Aorta (tissue), 5 donors: ENCODE data around the gene MRPS30. TPM values are rescaled to one million over a fixed set of nuclear protein-coding genes. Genes with fewer than 3 reads are reported as not detected.

Experiments
- ATAC-seq: fragments of 200-7000 bp; cut with Tn5 transposase; one replicate; pipeline ENCODE4 v1.9.1; 2022; ENCODE audit warnings: moderate library complexity; ENCODE audit not compliant: low FRiP score
- DNase-seq, 2 donors: peaks; one replicate each; pipeline ENCODE4 v3.0.0-alpha.2; 2020
- H3K27ac ChIP-seq, 2 donors: one replicate each; pipeline ENCODE4 v1.5.1; 2013; ENCODE audit warnings: low read length in 2 of 2, mild to moderate bottlenecking in 2 of 2, moderate library complexity in 2 of 2, control low read depth in 1 of 2, inconsistent platforms in 1 of 2, low read depth in 1 of 2
- H3K27me3 ChIP-seq, 2 donors: one replicate each; pipeline ENCODE4 v1.6.1; 2013; ENCODE audit warnings: control low read depth in 1 of 2, low read length in 1 of 2, mild to moderate bottlenecking in 1 of 2, moderate library complexity in 1 of 2; ENCODE audit not compliant: insufficient read depth in 2 of 2, control insufficient read depth in 1 of 2
- H3K36me3 ChIP-seq, 2 donors: one replicate each; pipeline ENCODE4 v1.6.1; 2013; ENCODE audit warnings: control low read depth in 1 of 2, low read length in 1 of 2, mild to moderate bottlenecking in 1 of 2; ENCODE audit not compliant: insufficient read depth in 2 of 2, control insufficient read depth in 1 of 2
- H3K4me1 ChIP-seq, 2 donors: one replicate each; pipeline ENCODE4 v1.6.1; 2013; ENCODE audit warnings: low read length in 2 of 2, control low read depth in 1 of 2, mild to moderate bottlenecking in 1 of 2, moderate library complexity in 1 of 2; ENCODE audit not compliant: insufficient read depth in 2 of 2, control insufficient read depth in 1 of 2
- H3K4me3 ChIP-seq, 2 donors: one replicate each; pipeline ENCODE4 v1.5.1; 2013; ENCODE audit warnings: low read length in 2 of 2, control low read depth in 1 of 2, mild to moderate bottlenecking in 1 of 2
- H3K9me3 ChIP-seq: one replicate; pipeline ENCODE4 v1.6.1; 2013; ENCODE audit warnings: mild to moderate bottlenecking, low read length; ENCODE audit not compliant: control insufficient read depth
- WGBS, 2 donors: extraction: QIAGEN DNeasy Blood & Tissue Kit; methylation state at CpG; one replicate each; pipeline ENCODE4 v1.1.7; 2013; 5-methylcytosine and 5-hydroxymethylcytosine counted together
- intact Hi-C, 2 donors: fragments of 100-400 bp; cut with DNase I; formaldehyde crosslinking; loops; one replicate each; pipeline versions ENCODE4 v1.14.2 to v1.15.0; 2022
- polyA plus RNA-seq, 2 donors: library from polyadenylated mRNA; stranded (reverse); fragments of 200-250 nt; gene quantifications; one replicate each; pipeline ENCODE4 v1.2.3, GENCODE V29; 2013
- total RNA-seq, 2 donors: library from RNA; stranded (reverse); fragmentation: NEBNext Ultra II Directional; extraction: Animal tissue kit (Norgen Biotek cat#: 25700); gene quantifications; one replicate each; pipeline ENCODE4 v1.2.1, GENCODE V29; 2021
- donor health status: healthy with polysubstance abuse.
- donor health status: Bipolar disorder and iron deficiency.
- donor health status: DM: no; HTN: no; CAD: no.
- donor health status: DM: no; HTN: no; CAD: no.
- donor health status: DM: yes; HTN: yes; CAD: no.

The MRPS30 gene
- total and polyA plus RNA-seq, 4 donors, result 14.4 to 33.0 (median 25.3) TPM

- H3K36me3 ChIP-seq, result peaks cover 0 to 2% of the 10 kb centered on the region in 2 donors
- DNase-seq (no peak), ATAC-seq (no peak)
- intact Hi-C loops, result no loop called here
- no peak overlapping the region for H3K4me3 ChIP-seq
- no peaks in the 10 kb centered on the region for H3K4me1 ChIP-seq
- WGBS, 2 donors, result 90 to 100% methylated on average over 1 of the region's 1 CpG
- no peaks in the 10 kb centered on the region for H3K27me3 ChIP-seq
- H3K27ac ChIP-seq, result no peak overlapping the region
- no peaks in the 10 kb centered on the region for H3K9me3 ChIP-seq
Observed at GRCh38 chr5:44833249-44833648, 24.5 kb downstream of the MRPS30 start.

DNA sequence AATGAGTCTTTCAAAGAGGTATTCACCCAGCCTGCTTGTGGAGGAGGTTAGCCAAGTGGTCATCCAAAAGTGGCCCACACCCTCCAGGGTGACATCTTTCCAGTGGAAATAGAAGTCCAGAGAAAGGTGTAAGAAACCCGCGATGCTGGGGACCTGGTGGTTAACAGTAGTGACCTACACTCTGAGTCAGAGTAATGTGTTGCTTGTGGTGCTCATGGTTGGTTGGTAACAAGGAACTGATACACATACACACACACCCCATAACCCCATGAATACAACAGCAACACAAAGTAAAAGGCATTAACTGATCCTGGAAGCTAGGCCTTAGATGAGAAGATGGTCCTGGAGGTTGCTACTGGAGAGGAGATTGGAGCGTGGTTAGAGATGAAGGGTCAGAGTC, 26.9 kb downstream of the MRPS30 start:
- no peak for ATAC-seq
- Histone ChIP-seq H3K27ac (no peak overlapping the region), H3K27me3 (no peaks in the 10 kb centered on the region), H3K4me1 (no peaks in the 10 kb centered on the region), H3K9me3 (no peaks in the 10 kb centered on the region), H3K36me3 (peaks cover 0 to 2% of the 10 kb centered on the region in 2 donors), H3K4me3 (no peak overlapping the region)
- WGBS, 2 donors, result 94 to 98% methylated on average over 3 of the region's 3 CpGs
- intact Hi-C loops, result no loop called here
- DNase-seq, result no peak

DNA sequence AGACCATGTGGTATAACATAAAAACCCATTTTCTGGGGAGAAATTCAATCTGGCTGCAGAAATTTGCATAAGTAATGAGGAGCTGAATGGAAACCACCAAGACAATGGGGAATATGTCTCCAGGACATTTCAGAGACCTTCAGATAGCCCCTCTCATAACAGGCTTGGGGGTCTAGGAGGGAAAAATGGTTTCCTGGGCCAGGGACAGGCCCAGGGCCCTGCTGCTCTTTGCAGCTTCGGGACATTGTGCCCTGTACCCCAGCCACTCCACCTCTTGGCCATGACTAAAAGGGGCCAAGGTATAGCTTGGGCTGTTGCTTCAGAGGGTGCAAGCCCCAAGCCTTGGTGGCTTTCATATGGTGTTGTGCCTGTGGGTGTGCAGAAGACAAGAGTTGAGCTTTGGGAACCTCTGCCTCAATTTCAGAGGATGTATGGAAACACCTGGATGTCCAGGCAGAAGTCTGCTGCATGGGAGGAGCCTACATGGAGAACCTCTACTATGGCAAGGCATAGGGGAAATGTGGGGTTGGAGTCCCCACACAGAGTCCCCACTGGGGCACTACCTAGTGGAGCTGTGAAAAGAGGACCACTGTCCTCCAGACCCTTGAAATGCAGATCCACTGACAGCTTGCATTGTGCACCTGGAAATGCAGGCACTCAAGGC, 30.4 kb downstream of the MRPS30 start:
- WGBS, 2 donors, result 79 to 89% methylated on average over 1 of the region's 1 CpG
- no peak for ATAC-seq
- intact Hi-C loops, result no loop called here

DNA sequence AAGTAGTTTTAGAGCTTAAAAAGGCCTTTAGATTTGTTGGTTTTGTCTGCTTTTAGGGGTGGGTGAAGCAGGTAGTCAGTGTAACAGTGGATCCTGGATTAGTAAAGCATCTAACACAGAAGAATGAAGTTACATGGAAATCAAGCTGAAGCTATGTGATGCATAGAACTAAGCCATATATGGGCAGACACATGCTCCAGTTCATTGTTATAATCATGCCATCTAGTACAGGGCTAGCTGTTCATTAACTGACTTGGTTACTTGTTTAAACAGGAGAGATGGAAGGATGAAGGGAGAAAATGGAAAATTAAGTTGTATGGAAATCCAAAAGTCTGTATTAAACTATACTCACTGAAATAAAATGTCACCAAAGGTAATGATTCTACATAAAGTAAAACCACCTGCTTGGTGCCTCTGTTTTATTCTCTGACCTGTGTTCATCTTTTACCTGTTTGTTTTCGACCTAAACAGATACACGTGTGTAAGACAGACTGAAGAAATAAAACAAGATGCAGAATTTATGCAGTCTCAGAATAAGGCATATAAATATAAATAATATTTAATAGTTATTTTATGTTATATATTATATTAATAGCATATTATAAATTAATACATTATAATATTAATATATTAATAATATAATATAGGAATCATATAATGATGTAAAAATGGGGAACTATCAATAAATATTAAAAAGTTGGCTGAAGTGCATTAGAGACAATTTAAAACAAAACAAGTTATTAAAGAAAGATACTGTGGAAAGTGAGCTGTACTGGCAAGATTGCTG, 33.9 kb downstream of the MRPS30 start:
- H3K36me3 ChIP-seq, result no peaks in the 10 kb centered on the region
- 86 to 92% methylated on average over 2 of the region's 2 CpGs for WGBS, 2 donors
- no peak overlapping the region for H3K4me3 ChIP-seq
- H3K4me1 ChIP-seq, result no peaks in the 10 kb centered on the region
- intact Hi-C loops, result no loop called here
- H3K27me3 ChIP-seq, result no peaks in the 10 kb centered on the region
- no peaks in the 10 kb centered on the region for H3K9me3 ChIP-seq
- H3K27ac ChIP-seq, result no peak overlapping the region
- no peak for DNase-seq
- ATAC-seq, result no peak

More for the DNA sequence above, 30.4 kb downstream of the MRPS30 start:
- no peaks in the 10 kb centered on the region for H3K4me1 ChIP-seq
- no peak overlapping the region for H3K4me3 ChIP-seq
- H3K27ac ChIP-seq, result no peak overlapping the region
- no peaks in the 10 kb centered on the region for H3K27me3 ChIP-seq
- no peak for DNase-seq
- no peaks in the 10 kb centered on the region for H3K9me3 ChIP-seq
- no peaks in the 10 kb centered on the region for H3K36me3 ChIP-seq

- Histone ChIP-seq H3K27ac (no peak overlapping the region), H3K4me1 (no peaks in the 10 kb centered on the region), H3K27me3 (no peaks in the 10 kb centered on the region), H3K36me3 (no peaks in the 10 kb centered on the region), H3K9me3 (no peaks in the 10 kb centered on the region), H3K4me3 (no peak overlapping the region)
- ATAC-seq, result no peak
- intact Hi-C loops, result no loop called here
- WGBS, 2 donors, result 83 to 89% methylated on average over 1 of the region's 1 CpG
- no peak for DNase-seq
Observed at GRCh38 chr5:44844744-44845143, 36.0 kb downstream of the MRPS30 start.

DNA sequence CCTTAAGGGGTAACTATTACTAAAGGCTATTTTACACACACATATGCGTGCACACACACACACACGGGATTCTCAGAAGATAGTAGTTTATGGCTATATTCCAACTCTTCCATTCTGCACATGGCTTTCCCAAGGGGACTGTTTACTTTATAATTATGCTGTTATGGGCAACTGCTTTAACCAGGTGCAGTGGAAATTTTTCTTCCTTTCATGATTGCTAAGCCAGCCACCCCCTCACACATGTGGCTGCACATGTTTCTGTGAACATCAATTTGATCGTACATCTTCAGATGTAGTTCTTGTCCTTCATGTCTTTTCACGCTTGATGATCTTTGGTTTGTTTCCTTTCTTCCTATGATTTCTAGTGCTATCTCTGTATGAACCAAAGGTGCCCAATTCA, 37.0 kb downstream of the MRPS30 start:
- H3K4me3 ChIP-seq, result no peak overlapping the region
- 81 to 84% methylated on average over 4 of the region's 4 CpGs for WGBS, 2 donors
- no peak for ATAC-seq
- no peaks in the 10 kb centered on the region for H3K9me3 ChIP-seq
- no peaks in the 10 kb centered on the region for H3K4me1 ChIP-seq
- no peaks in the 10 kb centered on the region for H3K27me3 ChIP-seq
- DNase-seq, result no peak
- no peaks in the 10 kb centered on the region for H3K36me3 ChIP-seq
- no peak overlapping the region for H3K27ac ChIP-seq
- intact Hi-C loops, result no loop called here

DNA sequence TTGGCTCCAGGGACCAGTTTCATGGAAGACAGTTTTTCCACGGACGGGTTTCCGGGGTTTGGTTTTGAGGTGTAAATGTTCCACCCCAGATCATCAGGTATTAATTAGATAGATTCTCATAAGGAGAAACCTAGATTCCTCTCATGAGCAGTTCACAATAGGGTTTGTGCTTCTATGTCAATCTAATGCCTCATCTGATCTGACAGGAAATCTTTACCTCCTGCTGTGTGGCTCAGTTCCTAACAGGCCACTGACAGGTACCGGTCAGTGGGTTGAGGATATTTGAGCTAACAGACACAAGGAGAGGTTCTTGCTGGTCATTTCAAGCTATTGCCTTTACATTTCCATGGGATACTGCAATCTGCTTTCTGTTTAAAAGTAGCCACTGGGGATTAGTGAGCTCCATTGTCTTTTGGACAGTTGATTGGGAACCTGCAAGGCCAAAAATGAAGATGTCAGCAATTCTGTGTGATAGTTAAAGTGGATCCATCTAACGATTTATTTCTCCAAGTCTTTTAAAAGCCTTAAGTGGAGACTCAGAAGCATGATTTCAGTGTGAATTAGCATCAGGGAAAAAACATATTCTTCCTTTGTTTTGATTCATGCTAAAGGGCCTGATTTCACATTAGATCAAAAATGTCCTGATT, 38.6 kb downstream of the MRPS30 start:
- no peak overlapping the region for H3K27ac ChIP-seq
- no peak overlapping the region for H3K4me3 ChIP-seq
- no peaks in the 10 kb centered on the region for H3K36me3 ChIP-seq
- no peak for ATAC-seq
- no peaks in the 10 kb centered on the region for H3K4me1 ChIP-seq
- no peaks in the 10 kb centered on the region for H3K9me3 ChIP-seq
- 88 to 89% methylated on average over 5 of the region's 5 CpGs for WGBS, 2 donors
- intact Hi-C loops, result no loop called here
- no peak for DNase-seq
- no peaks in the 10 kb centered on the region for H3K27me3 ChIP-seq

DNA sequence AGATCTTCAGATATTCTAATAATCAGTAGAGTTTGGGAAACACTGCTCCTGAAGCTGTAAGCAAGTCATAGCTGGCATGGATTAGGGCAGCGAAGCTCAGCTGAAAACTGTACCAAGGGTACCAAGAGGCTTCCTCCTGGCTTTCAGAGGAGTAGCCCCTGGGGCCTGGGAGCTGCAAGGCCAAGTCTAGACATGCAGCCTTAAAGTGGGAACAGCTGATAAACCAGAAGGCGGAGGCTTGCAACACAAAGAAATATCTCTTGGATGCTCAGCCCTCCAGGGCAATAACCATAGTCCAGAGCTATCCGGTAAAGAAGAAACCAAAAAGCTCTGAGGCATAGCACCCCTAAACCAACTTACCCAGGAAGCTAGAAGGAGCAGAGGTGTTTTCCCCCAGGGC, 51.5 kb downstream of the MRPS30 start:
- Histone ChIP-seq H3K27ac (no peak overlapping the region), H3K36me3 (no peaks in the 10 kb centered on the region), H3K27me3 (no peaks in the 10 kb centered on the region), H3K4me3 (no peak overlapping the region), H3K4me1 (no peaks in the 10 kb centered on the region), H3K9me3 (no peaks in the 10 kb centered on the region)
- ATAC-seq, result no peak
- no peak for DNase-seq
- 88 to 91% methylated on average over 3 of the region's 3 CpGs for WGBS, 2 donors
- intact Hi-C loops, result no loop called here
